NCI-H526 (cell line): ENCODE measurements around the gene GAREM1.

Experiments used
- DNase-seq, 2 experiments: peaks; one replicate each; lab custom pipeline; 2025; lab: John Stamatoyannopoulos, UW

Gene GAREM1

DNA sequence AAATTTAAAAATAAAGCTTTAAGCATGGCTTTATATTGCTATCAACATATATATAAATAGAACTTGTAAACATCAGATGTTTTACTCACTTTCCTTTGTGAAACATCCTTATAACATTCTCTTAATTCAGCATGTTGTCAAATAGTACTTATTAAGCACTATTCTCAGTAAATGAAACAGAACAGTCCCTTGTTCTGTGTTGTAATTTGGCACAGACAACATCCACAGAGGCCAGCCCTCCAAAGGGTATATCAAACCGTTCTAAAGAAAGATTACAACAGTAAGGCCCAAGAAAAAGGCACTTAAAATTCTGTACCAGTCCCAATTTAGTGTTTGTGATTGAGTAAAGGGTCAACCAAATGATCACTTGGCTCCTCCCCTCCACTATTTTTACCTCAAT is 46.0 kb downstream of the GAREM1 start:
- no peak for DNase-seq

DNA sequence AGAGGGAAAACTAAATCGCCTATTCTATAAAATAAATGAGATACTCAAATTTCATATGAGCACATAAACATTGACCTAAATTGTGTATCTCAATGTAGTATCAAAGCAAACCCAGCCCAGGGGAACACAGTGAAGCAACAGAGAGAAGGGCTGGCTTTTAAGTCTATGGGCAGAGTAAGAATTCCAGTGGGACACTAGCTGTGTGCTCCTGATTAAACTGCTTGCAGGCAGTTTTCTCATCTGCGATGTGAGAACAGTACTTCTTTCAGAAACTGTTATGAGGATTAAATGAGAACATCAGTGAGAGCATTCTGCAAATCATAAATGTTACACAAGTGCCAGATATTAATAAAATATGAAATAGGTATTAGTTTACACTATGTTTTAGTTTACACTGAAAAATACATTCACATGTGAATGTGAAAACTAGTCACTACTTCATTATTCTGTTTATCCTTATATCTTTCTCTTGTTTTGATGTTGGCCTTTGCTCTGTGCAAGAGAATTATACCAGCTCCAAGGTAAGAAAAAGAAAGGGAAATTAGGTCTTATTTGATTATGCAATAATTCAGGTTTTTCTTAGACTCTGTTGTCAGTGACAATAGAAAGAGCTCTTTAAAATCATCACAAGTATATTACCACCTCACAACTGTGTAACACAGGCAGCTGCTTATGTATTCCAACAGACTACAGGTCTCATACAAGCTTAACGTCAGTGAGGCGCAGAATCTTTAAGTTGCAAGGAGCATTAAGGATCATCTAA is 47.5 kb downstream of the GAREM1 start:
- DNase-seq, result no peak

GRCh38 chr18:32422201-32422600 is 48.5 kb downstream of the GAREM1 start:
- DNase-seq, result no peak

GRCh38 chr18:32420084-32420750 is 50.5 kb downstream of the GAREM1 start:
- no peak for DNase-seq

DNA sequence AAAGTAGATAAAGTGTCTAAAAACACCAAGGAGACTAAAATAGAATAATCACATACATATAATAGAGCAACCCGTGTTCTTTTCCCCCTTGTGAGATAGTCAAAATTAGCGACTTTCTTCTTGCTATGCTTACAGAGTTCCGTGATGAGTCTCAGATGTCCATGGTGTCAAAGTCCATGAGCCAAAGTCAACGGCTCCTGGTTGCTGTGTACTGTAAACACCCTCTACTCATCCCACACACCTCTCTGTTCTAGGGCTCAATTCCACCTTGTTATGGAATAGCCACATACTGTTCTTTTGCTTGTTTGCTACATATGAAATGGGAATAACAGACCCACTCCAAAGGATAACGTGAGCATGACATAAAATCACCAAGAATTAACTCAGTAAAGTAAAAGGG is 52.5 kb downstream of the GAREM1 start:
- DNase-seq, result no peak

- no peak for DNase-seq
Observed at GRCh38 chr18:32405588-32405987, 65.1 kb downstream of the GAREM1 start.

DNA sequence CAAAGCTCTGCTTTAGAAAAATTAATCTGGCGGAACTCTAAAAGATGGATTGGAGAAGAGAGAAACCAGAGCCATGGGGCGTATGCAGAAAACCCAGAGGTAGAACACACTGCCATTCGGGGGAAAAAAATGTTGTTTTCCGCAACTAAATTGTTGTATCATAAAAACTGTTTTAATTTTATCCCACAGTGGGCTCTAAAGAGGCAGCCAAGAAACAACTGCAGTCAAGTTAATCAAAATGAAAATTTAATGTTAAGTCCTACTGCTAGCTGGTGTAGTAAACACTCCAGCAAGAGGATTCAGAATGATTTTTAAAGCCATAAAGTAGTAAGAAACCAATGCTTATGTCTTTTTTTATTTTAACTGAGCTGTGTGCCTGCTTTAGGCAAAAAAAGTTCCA is 69.1 kb downstream of the GAREM1 start:
- DNase-seq, result no peak

GRCh38 chr18:32393407-32393806 is 77.3 kb downstream of the GAREM1 start:
- DNase-seq, result no peak

- DNase-seq, result no peak
Observed at GRCh38 chr18:32391126-32391525, 79.6 kb downstream of the GAREM1 start.

GRCh38 chr18:32389858-32390257 is 80.8 kb downstream of the GAREM1 start:
- no peak for DNase-seq

GRCh38 chr18:32389191-32389590 is 81.5 kb downstream of the GAREM1 start:
- DNase-seq, result no peak

DNA sequence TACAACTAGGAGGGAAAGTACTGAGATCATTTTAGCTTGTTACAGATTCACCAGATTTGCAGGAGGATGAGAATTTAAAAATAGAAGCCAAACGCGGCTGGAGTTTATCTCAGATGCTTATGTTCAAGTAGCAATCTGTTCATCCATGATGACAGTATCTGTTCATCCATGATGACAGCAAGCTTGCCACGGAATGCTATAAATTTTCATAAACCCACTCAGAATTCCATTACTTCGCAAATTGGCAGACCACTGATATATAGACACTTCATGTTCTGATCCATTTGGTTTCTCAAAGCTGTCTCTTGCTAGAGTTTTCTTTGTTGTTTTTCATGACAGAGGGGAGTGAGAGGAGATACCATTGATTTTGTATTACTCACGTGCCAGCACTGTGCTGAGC is 84.2 kb downstream of the GAREM1 start:
- no peak for DNase-seq

DNA sequence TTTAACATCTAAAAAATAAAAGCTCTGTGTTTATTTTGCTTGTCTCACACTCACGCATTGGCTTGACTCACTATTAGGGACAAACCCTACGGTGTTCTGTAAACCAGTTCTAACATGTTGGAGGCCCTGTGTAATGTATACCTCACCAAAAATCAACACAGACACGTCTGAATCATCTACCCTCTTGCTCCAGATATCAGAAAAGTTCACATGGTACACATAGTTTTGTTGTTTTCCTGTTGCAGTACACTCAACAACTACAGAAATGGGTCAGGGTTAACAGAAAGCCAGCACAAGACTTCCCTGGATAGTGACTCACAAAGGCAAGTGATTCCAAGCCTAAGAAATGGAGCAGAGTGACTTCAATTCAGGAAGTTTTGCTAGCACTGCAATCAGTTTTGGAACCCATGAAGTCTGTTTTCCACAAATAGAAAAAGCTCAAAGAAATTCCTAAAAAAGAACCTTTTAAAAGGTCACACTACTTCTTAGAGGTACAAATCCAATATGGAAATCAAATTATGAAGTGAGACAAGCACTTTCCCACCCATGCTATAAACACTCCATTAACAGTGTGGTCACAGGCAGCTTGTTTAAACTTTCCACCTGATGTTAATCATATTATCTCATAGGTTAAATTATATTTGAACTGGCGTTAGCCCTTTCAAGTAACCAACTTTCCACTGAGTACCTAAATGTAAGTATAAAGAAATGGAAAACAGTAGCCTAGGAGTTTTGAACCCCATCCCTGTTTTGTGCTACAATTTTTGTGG is 87.4 kb downstream of the GAREM1 start:
- no peak for DNase-seq

- DNase-seq, result no peak
Observed at GRCh38 chr18:32381761-32382160, 88.9 kb downstream of the GAREM1 start.

DNA sequence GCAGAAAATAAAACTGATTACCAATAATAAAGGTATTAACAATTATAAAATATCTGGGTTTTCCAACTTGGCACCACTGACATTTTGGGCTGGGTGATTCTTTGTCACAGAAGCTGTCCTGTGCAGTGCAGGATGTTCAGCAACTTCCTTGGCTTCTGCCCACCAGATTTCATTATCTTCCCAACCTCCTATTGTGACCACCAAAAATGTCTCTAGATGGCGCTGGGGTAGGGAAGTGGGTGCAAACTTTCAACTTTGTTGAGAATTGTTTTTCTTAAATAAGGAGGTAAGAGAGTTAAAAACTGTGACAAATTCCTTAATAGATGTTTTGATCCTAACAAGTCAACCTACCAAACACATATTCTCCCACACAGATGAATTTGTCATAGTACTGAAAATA is 90.1 kb downstream of the GAREM1 start:
- no peak for DNase-seq

DNA sequence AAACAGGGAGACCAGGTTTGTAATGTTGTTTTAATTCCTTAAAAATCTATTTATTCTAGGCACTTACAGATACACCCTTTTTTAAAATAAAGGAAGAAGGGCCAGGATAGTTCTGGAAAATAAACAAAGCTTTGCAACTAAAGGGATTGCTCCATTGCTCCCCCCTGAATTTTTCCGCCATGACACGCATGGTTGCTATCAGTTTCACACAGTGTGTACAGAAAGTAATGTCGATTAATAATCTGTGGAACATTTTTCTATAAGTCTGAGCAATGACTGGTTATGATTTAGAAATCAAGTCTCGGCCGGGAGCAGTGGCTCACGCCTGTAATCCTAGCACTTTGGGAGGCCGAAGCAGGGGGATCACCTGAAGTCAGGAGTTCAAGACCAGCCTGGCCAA is 90.8 kb downstream of the GAREM1 start:
- no peak for DNase-seq

DNA sequence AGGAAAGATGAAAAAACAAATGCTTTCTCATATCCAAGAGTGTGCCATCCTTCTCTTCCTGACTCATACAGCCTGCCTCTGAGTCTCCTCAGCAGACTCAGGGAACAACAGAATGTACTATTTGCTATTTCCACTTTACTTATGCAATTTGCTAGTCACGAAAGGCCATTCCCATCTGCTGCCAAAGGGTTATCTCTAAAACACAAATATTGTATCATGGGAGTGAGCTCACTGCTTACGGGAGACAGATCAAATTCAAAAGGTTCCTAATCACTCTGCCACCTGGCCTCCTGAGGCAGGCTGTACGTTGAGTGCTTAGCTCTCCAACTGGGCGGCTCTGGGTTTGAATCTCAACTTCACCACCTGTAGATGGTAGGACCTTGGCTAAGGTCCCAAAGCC is 92.0 kb downstream of the GAREM1 start:
- no peak for DNase-seq

DNA sequence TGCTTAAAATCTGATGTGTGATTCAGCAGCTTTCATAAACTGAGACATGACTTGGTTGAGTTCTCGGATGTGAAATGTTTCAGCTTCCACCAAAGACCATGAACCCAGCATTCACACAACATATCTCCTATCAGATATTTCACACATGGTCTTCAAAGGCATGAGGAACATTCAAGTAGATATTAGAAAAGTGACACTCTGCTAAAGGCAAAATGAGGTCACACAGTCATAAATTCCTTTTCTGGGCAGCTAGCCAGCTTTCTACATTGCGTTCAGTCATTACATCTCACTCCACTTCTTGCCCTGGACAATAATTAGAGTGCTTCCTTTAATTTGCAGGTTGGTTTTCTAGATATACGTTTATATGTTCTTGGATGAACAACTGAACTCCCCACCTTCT is 96.7 kb downstream of the GAREM1 start:
- no peak for DNase-seq

DNA sequence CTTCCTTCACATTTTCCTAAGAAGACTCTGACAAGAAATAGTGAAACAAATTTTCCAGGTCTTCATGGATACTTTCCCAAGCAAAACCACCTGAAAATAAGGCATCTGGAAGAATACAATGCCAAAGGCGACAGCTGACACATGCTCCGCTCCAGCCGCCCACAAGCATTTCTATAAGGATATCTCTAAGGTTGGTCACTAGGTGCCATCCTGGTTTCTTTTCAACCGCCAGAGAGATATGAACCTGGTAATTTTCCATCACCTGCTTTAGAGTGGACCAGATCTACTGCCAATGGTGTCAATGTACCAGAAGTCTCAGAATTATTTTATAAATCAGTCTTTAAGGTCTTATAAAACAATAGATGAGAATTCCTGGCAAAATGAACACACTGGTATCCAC is 97.2 kb downstream of the GAREM1 start:
- no peak for DNase-seq

DNA sequence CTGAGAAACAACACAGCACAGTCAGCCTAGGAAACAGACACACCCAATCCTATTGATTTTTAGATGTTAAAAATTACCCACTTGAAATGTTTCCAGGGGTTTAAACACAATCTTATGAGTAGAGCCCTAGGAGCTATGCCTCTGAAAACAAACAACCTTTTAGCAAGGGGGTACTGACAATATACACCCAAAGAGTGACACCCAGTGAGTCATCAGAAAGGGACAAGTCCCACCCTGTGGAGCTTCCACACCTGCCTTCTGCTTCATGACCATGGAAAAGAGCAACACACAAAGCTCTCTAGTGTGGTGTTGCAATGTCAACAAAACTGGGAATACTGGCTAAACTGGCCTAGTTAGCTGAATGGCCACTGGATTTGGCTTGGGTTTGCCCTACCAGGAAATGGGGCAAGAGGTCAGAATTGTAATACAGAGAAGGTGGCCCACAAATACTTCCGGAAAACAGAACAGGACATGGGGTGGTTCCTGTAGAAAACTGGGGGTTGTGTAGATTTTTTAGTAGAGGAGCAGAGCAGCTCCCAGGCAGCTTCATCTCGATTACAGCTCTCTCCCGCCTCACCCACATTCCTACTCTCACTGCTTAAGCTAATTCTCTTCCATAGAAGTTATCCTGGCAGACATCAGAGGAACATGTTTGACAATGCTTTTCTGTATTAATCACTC is 98.2 kb downstream of the GAREM1 start:
- no peak for DNase-seq

DNA sequence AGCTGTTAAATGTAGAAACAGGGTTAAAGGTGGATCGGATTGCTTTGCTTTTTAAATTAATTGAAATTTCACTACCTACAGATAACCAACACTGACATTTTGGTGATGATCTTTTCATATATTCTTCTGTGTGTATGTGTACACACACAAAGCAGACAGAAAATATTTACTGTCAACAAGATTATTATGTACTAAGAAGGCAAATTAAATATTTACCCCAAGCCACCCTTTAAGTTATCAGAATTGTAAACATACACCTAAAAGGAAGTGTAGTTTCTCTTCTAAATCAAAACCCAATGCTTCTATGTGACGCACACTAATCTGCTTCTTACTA is 98.7 kb downstream of the GAREM1 start:
- no peak for DNase-seq

DNA sequence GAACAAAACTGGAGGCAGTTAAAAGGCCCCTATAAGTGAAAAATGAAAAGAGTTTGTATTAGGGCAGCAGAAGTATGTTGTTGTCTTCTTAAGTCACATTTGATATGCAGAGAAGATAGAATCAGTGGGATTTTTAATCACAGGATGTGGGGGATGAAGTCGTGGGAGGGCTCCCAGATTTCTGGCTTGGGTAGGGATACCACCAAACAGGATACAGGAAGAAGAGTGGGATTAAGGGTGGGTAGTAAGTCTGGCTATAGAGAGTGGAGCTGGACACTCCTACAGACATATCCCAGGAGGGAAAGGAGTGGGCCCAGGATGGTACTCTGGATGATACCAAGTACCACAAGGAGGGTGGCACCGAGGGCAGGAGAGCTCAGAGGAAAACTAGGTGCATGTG is 99.3 kb downstream of the GAREM1 start:
- no peak for DNase-seq

DNA sequence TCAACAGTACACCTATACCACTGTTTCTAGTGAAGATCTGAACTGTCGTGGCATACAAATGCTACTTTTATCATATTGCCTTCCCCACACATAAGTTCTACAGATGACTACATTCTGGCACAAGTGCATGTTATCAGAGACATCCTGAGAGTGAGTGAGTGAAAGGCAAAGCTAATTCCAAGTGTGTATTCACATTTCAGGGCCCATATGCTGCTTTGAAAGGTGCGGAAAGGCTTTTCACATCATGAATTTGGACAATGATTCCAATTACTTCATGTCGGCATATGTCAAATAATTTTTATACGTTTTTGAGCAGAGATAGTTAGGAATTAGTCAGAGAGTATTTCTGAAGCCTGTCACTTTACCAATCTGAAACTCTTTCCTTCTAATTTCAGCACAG is 101.7 kb downstream of the GAREM1 start:
- no peak for DNase-seq
